Measurements from ENCODE around the gene NKX2-1. TPM values are rescaled to one million over a fixed set of nuclear protein-coding genes. Genes with fewer than 3 reads are reported as not detected.
A peak's percentile ranks its signal among the peaks of the same experiment; 100 is the strongest.

The NKX2-1 gene
- total and polyA plus RNA-seq, 2 of the 13 experiments (the other 11 are each of a cell fraction or from before 2014, with no cell fraction given) = not detected

GRCh38 chr14:36524874-36525745 is 5.1 kb upstream of the NKX2-1 start (continued):
- TF ChIP-seq ZNF44 (CRISPR knock-in tag; IDR thresholded peaks at IDR 0.05) = 0 out of 2 replicates have a peak, but pooled peaks have one; percentile 63
- no peak for TF ChIP-seq ARNT2 (CRISPR knock-in tag; IDR thresholded peaks at IDR 0.05; ENCODE audit: low read depth)
- no peak for TF ChIP-seq ZFX (CRISPR knock-in tag; IDR thresholded peaks at IDR 0.05; ENCODE audit: low read depth)
- no peak for TF ChIP-seq DBP (CRISPR knock-in tag; IDR thresholded peaks at IDR 0.05; ENCODE audit: not compliant biosample characterization)
- TF ChIP-seq CTCF (CRISPR knock-in tag; IDR thresholded peaks at IDR 0.05) = peak; percentile 89
- no peak for TF ChIP-seq PBX2 (CRISPR knock-in tag; IDR thresholded peaks at IDR 0.05)
- TF ChIP-seq DNMT1 (CRISPR knock-in tag; IDR thresholded peaks at IDR 0.05) = 0 out of 2 replicates have a peak, but pooled peaks have one; percentile 7
- TF ChIP-seq ZNF33B (CRISPR knock-in tag; IDR thresholded peaks at IDR 0.05) = no peak
- TF ChIP-seq ZNF232 (CRISPR knock-in tag; IDR thresholded peaks at IDR 0.05; ENCODE audit: borderline replicate concordance) = peak; percentile 68; the same call in 1 of the 2 replicates
- no peak for TF ChIP-seq JUN (CRISPR knock-in tag; IDR thresholded peaks at IDR 0.05)
- peak; percentile 20; the same call in 1 of the 2 replicates for TF ChIP-seq ATF7-NPFF (CRISPR knock-in tag; IDR thresholded peaks at IDR 0.05; ENCODE audit: low read depth)
- no peak for TF ChIP-seq POLR2G (IDR thresholded peaks at IDR 0.05; ENCODE audit: low read depth, low read length)
- peak; percentile 21; the same call in 1 of the 2 replicates for TF ChIP-seq SALL1 (CRISPR knock-in tag; IDR thresholded peaks at IDR 0.05)
- no peak for TF ChIP-seq TOE1 (CRISPR knock-in tag; IDR thresholded peaks at IDR 0.05)
- peak; percentile 67 for TF ChIP-seq ZNF777 (CRISPR knock-in tag; IDR thresholded peaks at IDR 0.05)
- TF ChIP-seq HNF1B (CRISPR knock-in tag; IDR thresholded peaks at IDR 0.05) = peak; percentile 55; the same call in 1 of the 2 replicates
- peak; percentile 67; the same call in 1 of the 2 replicates for TF ChIP-seq NR0B2 (CRISPR knock-in tag; IDR thresholded peaks at IDR 0.05)
- TF ChIP-seq DPF2 (CRISPR knock-in tag; IDR thresholded peaks at IDR 0.05; ENCODE audit: borderline replicate concordance, low read depth) = no peak
- no peak for TF ChIP-seq HMG20A (CRISPR knock-in tag; IDR thresholded peaks at IDR 0.05; ENCODE audit: borderline replicate concordance)
- 0 out of 2 replicates have a peak, but pooled peaks have one; percentile 38 for TF ChIP-seq ZNF878 (CRISPR knock-in tag; IDR thresholded peaks at IDR 0.05)
- no peak for TF ChIP-seq TMF1 (CRISPR knock-in tag; IDR thresholded peaks at IDR 0.05; ENCODE audit: low read depth)
- TF ChIP-seq MYC (CRISPR knock-in tag; IDR thresholded peaks at IDR 0.05; ENCODE audit: borderline replicate concordance) = peak; percentile 34; the same call in 1 of the 2 replicates
- TF ChIP-seq MEIS2 (CRISPR knock-in tag; IDR thresholded peaks at IDR 0.05) = peak; percentile 57; the same call in 1 of the 2 replicates
- no peak for TF ChIP-seq ZNF33A (CRISPR knock-in tag; IDR thresholded peaks at IDR 0.05; ENCODE audit: borderline replicate concordance)

Measured in HepG2 (cell line).